Smooth muscle cell (in vitro differentiated cells): Measurements from ENCODE around the gene DOK7. TPM values are rescaled to one million over a fixed set of nuclear protein-coding genes. Genes with fewer than 3 reads are reported as not detected.

Experiments used
- DNase-seq: peaks from one replicate; lab custom pipeline; 2025; ENCODE audit not compliant: unreplicated experiment; lab: John Stamatoyannopoulos, UW
- H2AFZ ChIP-seq: fragments of 200-600 bp; sonication (generic); 2 replicates; pipeline ENCODE4 v1.6.0; 2016; ENCODE audit warnings: antibody characterized with exemption, low read depth, mild to moderate bottlenecking
- H3F3A ChIP-seq: fragments of 200-600 bp; sonication (generic); 2 replicates; pipeline ENCODE4 v1.6.0; 2017; ENCODE audit warnings: antibody characterized with exemption, low read depth
- H3K27ac ChIP-seq: fragments of 200-600 bp; sonication (generic); 2 replicates; pipeline ENCODE4 v1.5.1; 2016; ENCODE audit warnings: low read depth, mild to moderate bottlenecking
- H3K27me3 ChIP-seq: fragments of 200-600 bp; sonication (generic); 2 replicates; pipeline ENCODE4 v1.6.1; 2016; ENCODE audit warnings: low read depth, mild to moderate bottlenecking
- H3K36me3 ChIP-seq: fragments of 200-600 bp; sonication (generic); 2 replicates; pipeline ENCODE4 v1.5.1; 2016; ENCODE audit warnings: low read depth
- H3K4me1 ChIP-seq: fragments of 200-600 bp; sonication (generic); 2 replicates; pipeline ENCODE4 v1.5.1; 2016; ENCODE audit warnings: low read depth
- H3K4me2 ChIP-seq: fragments of 200-600 bp; sonication (generic); 2 replicates; pipeline ENCODE4 v1.6.0; 2016; ENCODE audit warnings: mild to moderate bottlenecking
- H3K4me3 ChIP-seq: fragments of 200-600 bp; sonication (generic); 2 replicates; pipeline ENCODE4 v1.5.1; 2016; ENCODE audit warnings: mild to moderate bottlenecking
- H3K79me2 ChIP-seq: fragments of 200-600 bp; sonication (generic); 2 replicates; pipeline ENCODE4 v1.6.0; 2016; ENCODE audit warnings: low read depth, mild to moderate bottlenecking
- H3K9ac ChIP-seq: fragments of 200-600 bp; sonication (generic); 2 replicates; pipeline ENCODE4 v1.6.0; 2016; ENCODE audit warnings: low read depth
- H3K9me3 ChIP-seq: fragments of 200-600 bp; sonication (generic); replicated peaks from 2 replicates; pipeline ENCODE4 v1.5.1; 2016; ENCODE audit warnings: low read depth
- H4K20me1 ChIP-seq: fragments of 200-600 bp; sonication (generic); 2 replicates; pipeline ENCODE4 v1.6.0; 2016; ENCODE audit warnings: low read depth
- CTCF ChIP-seq: fragments of 200-600 bp; sonication (generic); IDR thresholded peaks from 2 replicates; pipeline ENCODE4 v1.5.1; 2017; ENCODE audit warnings: borderline replicate concordance, mild to moderate bottlenecking, antibody characterized with exemption; ENCODE audit not compliant: insufficient read depth, poor library complexity, severe bottlenecking
- WGBS: methylation state at CpG from one replicate; pipeline ENCODE4 v1.1.7; 2016; ENCODE audit warnings: low lambda C conversion rate; 5-methylcytosine and 5-hydroxymethylcytosine counted together
- polyA plus RNA-seq: library from polyadenylated mRNA; unstranded; fragments of >200 nt; fragmentation: Nextera tagmentation; extraction: Ambion mirVana; gene quantifications from 2 replicates; pipeline ENCODE4 v1.2.1, GENCODE V29; 2016
- total RNA-seq: library from RNA; depleted of rRNA; stranded (reverse); fragments of >200 nt; gene quantifications from 2 replicates; pipeline ENCODE4 v1.2.3, GENCODE V29; 2014

The DOK7 gene
- total and polyA plus RNA-seq, 2 experiments from 2014 or later = not detected

- no peaks in the 10 kb centered on the region for H3K4me1 ChIP-seq
These were observed 16.3 kb upstream of the DOK7 start for GRCh38 chr4:3446631-3447320.

GRCh38 chr4:3447431-3448395 lies 15.4 kb upstream of the DOK7 start:
- H3F3A ChIP-seq = no peaks in the 10 kb centered on the region
- DNase-seq = no peak
- H3K27me3 ChIP-seq = no peaks in the 10 kb centered on the region
- H3K79me2 ChIP-seq = no peaks in the 10 kb centered on the region
- no peaks in the 10 kb centered on the region for H4K20me1 ChIP-seq
- H3K9me3 ChIP-seq = no peaks in the 10 kb centered on the region
- H3K4me3 ChIP-seq = no peak overlapping the region
- H3K36me3 ChIP-seq = no peaks in the 10 kb centered on the region
- no peak overlapping the region for H3K4me2 ChIP-seq
- WGBS = 94% methylated on average over 21 of the region's 53 CpGs
- H3K4me1 ChIP-seq = no peaks in the 10 kb centered on the region
- TF ChIP-seq CTCF = no peak
- H2AFZ ChIP-seq = no peak overlapping the region
- H3K9ac ChIP-seq = no peak overlapping the region
- no peak overlapping the region for H3K27ac ChIP-seq

More at GRCh38 chr4:3446631-3447320, 16.3 kb upstream of the DOK7 start:
- no peaks in the 10 kb centered on the region for H3K79me2 ChIP-seq
- H3K36me3 ChIP-seq = no peaks in the 10 kb centered on the region
- no peak overlapping the region for H3K4me3 ChIP-seq
- H3K9ac ChIP-seq = no peak overlapping the region
- no peaks in the 10 kb centered on the region for H3K27me3 ChIP-seq
- no peak overlapping the region for H3K27ac ChIP-seq
- DNase-seq = no peak
- 95% methylated on average over 18 of the region's 22 CpGs for whole genome bisulfite sequencing
- H3K4me2 ChIP-seq = no peak overlapping the region
- no peaks in the 10 kb centered on the region for H3F3A ChIP-seq
- no peak for TF ChIP-seq CTCF
- no peaks in the 10 kb centered on the region for H3K9me3 ChIP-seq
- H4K20me1 ChIP-seq = no peaks in the 10 kb centered on the region
- H2AFZ ChIP-seq = no peak overlapping the region

- Histone ChIP-seq H3K9ac (no peak overlapping the region), H3K79me2 (no peaks in the 10 kb centered on the region), H3K4me3 (no peak overlapping the region), H2AFZ (no peak overlapping the region), H3K27me3 (no peaks in the 10 kb centered on the region), H3K4me2 (no peak overlapping the region), H3K27ac (no peak overlapping the region), H3K9me3 (no peaks in the 10 kb centered on the region), H4K20me1 (no peaks in the 10 kb centered on the region), H3K4me1 (no peaks in the 10 kb centered on the region), H3K36me3 (no peaks in the 10 kb centered on the region), H3F3A (no peaks in the 10 kb centered on the region)
- DNase-seq = no peak
- TF ChIP-seq CTCF = no peak
- 94% methylated on average over 18 of the region's 21 CpGs for WGBS
These were observed 14.0 kb upstream of the DOK7 start for GRCh38 chr4:3449047-3449573.
